ENCODE measurements around the gene GPRASP3.

Gene GPRASP3

GRCh38 chrX:102765217-102765616 lies 44.7 kb downstream of the GPRASP3 start:
- DNase-seq (ENCODE audit: low read depth), result peak; percentile 46

- peak; percentile 19 for DNase-seq (ENCODE audit: low read depth)
These were observed 45.3 kb downstream of the GPRASP3 start for GRCh38 chrX:102765809-102766208.

GRCh38 chrX:102767287-102767686 lies 46.7 kb downstream of the GPRASP3 start:
- DNase-seq (ENCODE audit: low read depth), result no peak

GRCh38 chrX:102768987-102769761 lies 48.6 kb downstream of the GPRASP3 start:
- peak; percentile 68 for DNase-seq (ENCODE audit: low read depth)

Measured in HS-27A (cell line).